Omental fat pad (tissue), 4 donors: Measurements from ENCODE around the gene LMX1A. TPM values are rescaled to one million over a fixed set of nuclear protein-coding genes. Genes with fewer than 3 reads are reported as not detected.

Experiments used
- ATAC-seq: fragments of 150-250 bp; one replicate; pipeline ENCODE4 v1.9.1; 2016; ENCODE audit warnings: mild to moderate bottlenecking, moderate library complexity; ENCODE audit not compliant: low FRiP score
- DNase-seq: peaks from one replicate; pipeline ENCODE4 v3.0.0-alpha.2; 2019; ENCODE audit warnings: low spot score
- CTCF ChIP-seq, 3 donors: fragments of 450-650 bp; IDR thresholded peaks; one replicate each; pipeline ENCODE4 v1.5.1; 2016 to 2017; ENCODE audit warnings: antibody characterized with exemption in 3 of 3, mild to moderate bottlenecking in 3 of 3, moderate library complexity in 2 of 3
- total RNA-seq, 4 donors: library from RNA; depleted of rRNA; stranded (reverse); fragments of >200 nt; gene quantifications; one replicate each; pipeline ENCODE4 v1.1.0, GENCODE V29; 2016

The LMX1A gene
- total RNA-seq, 4 donors from 2014 or later, result 2.0 TPM; not detected in 3

GRCh38 chr1:165381745-165382505 lies 25.4 kb upstream of the LMX1A start:
- no peak for TF ChIP-seq CTCF (IDR thresholded peaks at IDR 0.05)
- DNase-seq (no peak), ATAC-seq (no peak)

- no peak for TF ChIP-seq CTCF (IDR thresholded peaks at IDR 0.05)
- DNase-seq (no peak), ATAC-seq (no peak)
Measured at GRCh38 chr1:165376811-165377311, 20.3 kb upstream of the LMX1A start.

DNA sequence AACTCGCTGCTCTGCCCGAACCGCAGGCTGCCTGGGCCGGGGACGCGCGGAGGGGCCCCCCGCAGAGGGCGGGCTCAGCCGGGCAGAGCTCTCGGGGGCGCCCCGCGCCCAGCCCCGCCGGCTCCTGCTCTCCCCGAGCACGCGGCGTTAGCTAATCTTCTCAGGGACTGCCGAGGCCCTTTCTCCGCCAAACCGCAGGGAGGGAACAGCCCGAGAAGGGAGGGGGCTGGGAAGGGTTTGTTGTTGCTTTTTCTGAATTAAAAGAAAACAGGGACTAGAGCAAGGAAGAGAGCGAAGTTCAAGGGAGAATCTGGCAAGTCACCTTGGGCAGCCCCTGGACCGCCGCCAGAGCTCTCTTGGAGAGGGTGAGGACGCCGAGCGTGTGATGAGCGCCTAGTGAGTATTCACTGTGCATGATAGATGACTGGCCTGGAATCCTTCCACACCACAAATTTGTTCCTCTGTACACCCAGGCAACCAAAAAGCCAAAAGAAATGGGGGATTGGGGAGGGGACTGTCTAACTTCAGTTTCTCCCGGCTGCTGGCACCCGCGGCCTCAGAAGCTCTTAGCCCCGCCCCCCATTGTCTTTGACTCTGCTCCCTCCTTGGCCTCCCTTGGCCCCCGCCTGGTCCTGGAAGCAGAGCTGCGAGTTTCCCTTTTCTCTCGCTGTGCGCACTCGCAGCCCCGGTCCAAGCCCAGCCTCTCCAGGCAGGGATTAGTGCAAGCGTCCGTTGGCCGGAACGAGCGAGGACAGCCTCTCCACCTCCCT lies 19.7 kb upstream of the LMX1A start:
- TF ChIP-seq CTCF (IDR thresholded peaks at IDR 0.05), result no peak
- DNase-seq (peak; percentile 80), ATAC-seq (peak; percentile 93)

DNA sequence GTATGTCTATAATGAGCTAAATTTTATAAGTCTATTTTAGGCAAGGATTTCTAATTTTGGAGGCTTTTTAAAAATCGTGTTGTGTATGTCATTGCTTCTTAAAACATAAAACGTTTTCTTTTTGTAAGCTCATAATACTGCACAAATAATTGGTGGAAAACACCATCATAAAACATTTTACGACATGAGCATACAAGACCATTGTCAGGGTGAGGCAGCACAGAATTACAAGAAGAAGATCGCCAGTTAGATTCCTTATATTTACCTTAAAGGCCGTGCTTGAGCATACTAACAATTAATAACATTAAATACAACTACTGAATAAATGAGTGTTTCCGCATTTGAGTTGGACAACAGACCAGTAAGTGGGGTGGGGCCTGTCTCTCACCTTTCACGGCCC lies 19.1 kb upstream of the LMX1A start:
- no peak for TF ChIP-seq CTCF (IDR thresholded peaks at IDR 0.05)
- DNase-seq, result no peak
- ATAC-seq, result no peak

DNA sequence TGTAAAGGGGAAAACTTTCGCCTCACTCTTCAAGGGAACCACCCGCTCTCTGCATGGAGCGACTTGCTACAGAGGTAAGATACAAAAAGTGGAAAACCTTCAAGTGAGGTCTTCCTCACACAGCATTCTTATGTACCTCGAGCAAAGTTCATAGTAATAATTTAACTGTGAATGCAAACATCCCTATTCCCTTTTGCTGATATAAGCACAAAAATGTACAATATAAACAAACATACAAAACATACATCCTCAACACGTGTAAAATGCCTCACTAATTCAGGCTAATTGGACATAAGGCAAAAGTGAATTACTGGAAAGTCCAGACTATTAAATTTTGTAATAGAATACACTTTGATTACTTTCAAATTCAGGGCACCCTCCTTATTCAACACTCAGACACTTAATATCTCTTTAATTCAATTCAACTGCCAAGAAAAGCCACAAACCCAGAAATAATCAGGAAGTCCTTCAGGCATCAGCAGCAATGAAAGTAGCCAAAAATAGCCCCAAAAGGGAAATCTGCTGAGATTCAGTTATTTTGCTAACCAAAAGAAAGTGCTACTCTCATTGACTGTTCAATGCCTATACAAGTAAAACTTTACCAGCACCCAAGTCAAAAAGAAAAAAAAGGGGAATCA lies 15.2 kb upstream of the LMX1A start:
- TF ChIP-seq CTCF (IDR thresholded peaks at IDR 0.05), result no peak
- ATAC-seq (no peak), DNase-seq (no peak)

- no peak for TF ChIP-seq CTCF (IDR thresholded peaks at IDR 0.05)
- no peak for ATAC-seq
- DNase-seq, result no peak
Measured at GRCh38 chr1:165369255-165369848, 12.8 kb upstream of the LMX1A start.
